BLaER1 treated with 17β-estradiol and CSF1 and Interleukin-3, amounts not matched to agents 10 nM and 100 nM (cell line): ENCODE measurements around the gene SLC38A1.

ENCODE experiments used
- H3K27ac ChIP-seq, 11 experiments: shearing (Covaris generic); formaldehyde crosslinking; 2 replicates each; pipeline ENCODE4 v1.8.1; 2022
- H3K27me3 ChIP-seq, 11 experiments: shearing (Covaris generic); formaldehyde crosslinking; 2 replicates each; pipeline ENCODE4 v1.8.1; 2022
- H3K36me3 ChIP-seq, 11 experiments: shearing (Covaris generic); formaldehyde crosslinking; 2 replicates each; pipeline ENCODE4 v1.8.1; 2022
- H3K4me1 ChIP-seq, 10 experiments: shearing (Covaris generic); formaldehyde crosslinking; 2 replicates each; pipeline ENCODE4 v1.8.1; 2022
- H3K4me2 ChIP-seq, 11 experiments: shearing (Covaris generic); formaldehyde crosslinking; 2 replicates each; pipeline ENCODE4 v1.8.1; 2022
- H3K4me3 ChIP-seq, 10 experiments: shearing (Covaris generic); formaldehyde crosslinking; 2 replicates each; pipeline ENCODE4 v1.8.1; 2022
- H3K9ac ChIP-seq, 11 experiments: shearing (Covaris generic); formaldehyde crosslinking; 2 replicates each; pipeline ENCODE4 v1.8.1; 2022
- H3K9me3 ChIP-seq, 11 experiments: shearing (Covaris generic); formaldehyde crosslinking; replicated peaks in 1 of 11; 2 replicates each; pipeline ENCODE4 v1.8.1; 2022
- H4K20me1 ChIP-seq, 11 experiments: shearing (Covaris generic); formaldehyde crosslinking; 2 replicates each; pipeline ENCODE4 v1.8.1; 2022
- Cebpa-rat ChIP-seq, 11 experiments: shearing (Covaris generic); IDR thresholded peaks; 2 replicates each; pipeline ENCODE4 v1.8.1; 2022

Gene SLC38A1

GRCh38 chr12:46144433-46144832 is 124.4 kb downstream of the SLC38A1 start:
- H3K4me1 ChIP-seq, result no peaks in the 10 kb centered on the region
- no peaks in the 10 kb centered on the region for H3K36me3 ChIP-seq
- H3K27ac ChIP-seq, result no peak overlapping the region
- no peaks in the 10 kb centered on the region for H4K20me1 ChIP-seq
- H3K9ac ChIP-seq, result no peak overlapping the region
- no peaks in the 10 kb centered on the region for H3K9me3 ChIP-seq
- no peak overlapping the region for H3K4me2 ChIP-seq
- H3K27me3 ChIP-seq, result no peaks in the 10 kb centered on the region
- no peak for TF ChIP-seq Cebpa-rat (IDR thresholded peaks at IDR 0.05)
- no peak overlapping the region for H3K4me3 ChIP-seq

DNA sequence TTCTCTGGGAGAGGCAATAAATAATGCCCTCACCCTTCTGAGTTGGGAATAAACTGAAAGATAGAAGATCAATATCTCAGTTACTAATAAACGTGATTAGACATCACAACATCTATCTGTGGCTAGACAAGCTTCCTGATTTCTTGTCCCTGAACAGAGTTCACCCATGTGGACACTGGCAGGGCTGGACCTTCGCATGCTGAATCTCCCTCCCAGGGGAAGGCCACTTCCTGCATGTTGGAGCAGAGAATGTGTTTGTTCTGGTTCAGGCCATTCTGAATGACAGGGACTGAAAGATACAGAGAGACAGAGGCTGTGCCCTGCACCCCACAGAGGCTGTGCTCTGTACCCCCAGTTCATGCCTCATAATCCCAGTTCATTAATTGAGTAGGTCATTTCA is 132.6 kb downstream of the SLC38A1 start:
- Histone ChIP-seq H3K9ac (no peak overlapping the region), H3K36me3 (no peaks in the 10 kb centered on the region), H3K27ac (no peak overlapping the region), H3K27me3 (no peaks in the 10 kb centered on the region), H3K4me2 (no peak overlapping the region), H3K9me3 (no peaks in the 10 kb centered on the region), H3K4me3 (no peak overlapping the region), H3K4me1 (no peaks in the 10 kb centered on the region), H4K20me1 (no peaks in the 10 kb centered on the region)
- TF ChIP-seq Cebpa-rat (IDR thresholded peaks at IDR 0.05), result no peak

- H3K27me3 ChIP-seq, result no peaks in the 10 kb centered on the region
- no peaks in the 10 kb centered on the region for H3K4me1 ChIP-seq
- no peaks in the 10 kb centered on the region for H4K20me1 ChIP-seq
- no peaks in the 10 kb centered on the region for H3K9me3 ChIP-seq
- H3K4me2 ChIP-seq, result no peak overlapping the region
- TF ChIP-seq Cebpa-rat (IDR thresholded peaks at IDR 0.05), result no peak
- H3K27ac ChIP-seq, result no peak overlapping the region
- no peak overlapping the region for H3K9ac ChIP-seq
- H3K36me3 ChIP-seq, result no peaks in the 10 kb centered on the region
- H3K4me3 ChIP-seq, result no peak overlapping the region
Measured at GRCh38 chr12:46135750-46136149, 133.1 kb downstream of the SLC38A1 start.

GRCh38 chr12:46134852-46135251 is 134.0 kb downstream of the SLC38A1 start:
- TF ChIP-seq Cebpa-rat (IDR thresholded peaks at IDR 0.05), result no peak
- Histone ChIP-seq H3K9ac (no peak overlapping the region), H3K27me3 (no peaks in the 10 kb centered on the region), H4K20me1 (no peaks in the 10 kb centered on the region), H3K9me3 (no peaks in the 10 kb centered on the region), H3K27ac (no peak overlapping the region), H3K4me1 (no peaks in the 10 kb centered on the region), H3K4me2 (no peak overlapping the region), H3K4me3 (no peak overlapping the region), H3K36me3 (no peaks in the 10 kb centered on the region)

DNA sequence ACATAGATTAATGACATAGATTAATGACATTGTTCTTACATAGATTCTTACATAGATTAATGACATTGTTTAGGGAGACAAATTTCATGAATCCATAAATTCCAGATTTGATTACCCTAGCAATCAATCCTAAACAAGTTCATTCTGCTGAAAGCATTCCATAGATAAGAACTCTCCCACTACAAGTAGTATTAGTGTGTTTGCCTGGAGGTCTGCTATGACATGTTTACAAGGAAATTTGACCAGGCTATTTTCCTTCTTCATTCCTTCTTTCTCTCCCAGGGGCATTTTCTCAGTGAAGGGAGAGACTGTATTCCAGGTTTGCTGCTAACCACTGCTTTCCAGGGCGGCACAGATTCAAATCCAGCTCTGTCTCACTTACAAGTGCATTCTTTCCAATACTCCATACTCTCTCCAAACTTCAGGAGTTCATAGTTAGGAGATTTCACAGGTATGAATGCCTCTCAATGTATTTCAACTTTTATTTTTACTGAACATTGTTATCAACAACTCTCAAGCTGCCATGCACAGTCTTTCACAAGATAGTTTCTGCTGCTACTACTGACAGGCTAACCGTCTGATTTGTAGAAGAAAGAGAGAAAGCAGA is 134.5 kb downstream of the SLC38A1 start:
- H4K20me1 ChIP-seq, result no peaks in the 10 kb centered on the region
- no peaks in the 10 kb centered on the region for H3K4me1 ChIP-seq
- H3K9ac ChIP-seq, result no peak overlapping the region
- H3K9me3 ChIP-seq, result no peaks in the 10 kb centered on the region
- no peak for TF ChIP-seq Cebpa-rat (IDR thresholded peaks at IDR 0.05)
- H3K4me2 ChIP-seq, result no peak overlapping the region
- no peaks in the 10 kb centered on the region for H3K27me3 ChIP-seq
- H3K4me3 ChIP-seq, result no peak overlapping the region
- H3K36me3 ChIP-seq, result no peaks in the 10 kb centered on the region
- H3K27ac ChIP-seq, result no peak overlapping the region

DNA sequence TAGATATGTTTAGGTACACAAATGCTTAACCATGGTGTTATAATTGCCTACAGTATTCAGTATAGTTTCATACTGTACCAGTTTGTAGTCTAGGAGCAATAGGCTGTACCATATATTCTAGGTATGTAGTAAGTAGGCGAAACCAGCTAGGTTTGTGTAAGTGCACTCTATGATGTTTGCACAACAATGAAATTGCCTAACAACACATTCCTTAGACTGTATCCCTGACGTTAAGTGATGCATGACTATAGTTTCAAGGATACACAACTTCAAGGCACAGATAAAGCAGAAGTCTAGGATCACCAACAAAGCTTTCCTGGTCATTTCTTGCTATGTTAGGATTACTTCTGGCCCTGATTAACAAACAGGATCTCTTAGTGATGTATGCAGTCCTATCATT is 135.1 kb downstream of the SLC38A1 start:
- no peak overlapping the region for H3K4me3 ChIP-seq
- H3K9ac ChIP-seq, result no peak overlapping the region
- H4K20me1 ChIP-seq, result no peaks in the 10 kb centered on the region
- H3K36me3 ChIP-seq, result no peaks in the 10 kb centered on the region
- no peak overlapping the region for H3K4me2 ChIP-seq
- H3K27ac ChIP-seq, result no peak overlapping the region
- no peaks in the 10 kb centered on the region for H3K4me1 ChIP-seq
- no peaks in the 10 kb centered on the region for H3K9me3 ChIP-seq
- TF ChIP-seq Cebpa-rat (IDR thresholded peaks at IDR 0.05), result no peak
- no peaks in the 10 kb centered on the region for H3K27me3 ChIP-seq
